ENCODE measurements around the gene C1orf21.

DNA sequence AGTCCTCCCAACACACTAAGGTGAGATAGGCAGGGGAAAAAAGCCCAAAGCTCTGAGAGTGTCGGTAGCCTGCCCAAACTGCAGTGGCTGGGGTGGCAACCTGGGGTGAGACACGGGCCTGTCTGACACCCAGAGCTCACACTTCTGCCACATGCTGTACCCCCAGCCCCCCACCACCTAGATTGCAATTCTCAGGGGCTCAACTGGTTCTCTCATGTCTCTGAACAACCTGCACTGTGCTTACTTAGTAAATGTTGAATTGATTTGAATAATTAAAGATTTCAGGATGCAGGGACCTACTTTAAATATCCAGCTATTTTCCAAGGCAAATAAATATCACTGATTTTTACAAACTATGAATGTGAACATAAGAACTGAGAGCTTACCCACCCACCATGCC, 252.4 kb downstream of the C1orf21 start:
- TF ChIP-seq, protein P1, sequence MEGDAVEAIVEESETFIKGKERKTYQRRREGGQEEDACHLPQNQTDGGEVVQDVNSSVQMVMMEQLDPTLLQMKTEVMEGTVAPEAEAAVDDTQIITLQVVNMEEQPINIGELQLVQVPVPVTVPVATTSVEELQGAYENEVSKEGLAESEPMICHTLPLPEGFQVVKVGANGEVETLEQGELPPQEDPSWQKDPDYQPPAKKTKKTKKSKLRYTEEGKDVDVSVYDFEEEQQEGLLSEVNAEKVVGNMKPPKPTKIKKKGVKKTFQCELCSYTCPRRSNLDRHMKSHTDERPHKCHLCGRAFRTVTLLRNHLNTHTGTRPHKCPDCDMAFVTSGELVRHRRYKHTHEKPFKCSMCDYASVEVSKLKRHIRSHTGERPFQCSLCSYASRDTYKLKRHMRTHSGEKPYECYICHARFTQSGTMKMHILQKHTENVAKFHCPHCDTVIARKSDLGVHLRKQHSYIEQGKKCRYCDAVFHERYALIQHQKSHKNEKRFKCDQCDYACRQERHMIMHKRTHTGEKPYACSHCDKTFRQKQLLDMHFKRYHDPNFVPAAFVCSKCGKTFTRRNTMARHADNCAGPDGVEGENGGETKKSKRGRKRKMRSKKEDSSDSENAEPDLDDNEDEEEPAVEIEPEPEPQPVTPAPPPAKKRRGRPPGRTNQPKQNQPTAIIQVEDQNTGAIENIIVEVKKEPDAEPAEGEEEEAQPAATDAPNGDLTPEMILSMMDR (conservative IDR thresholded peaks at IDR 0.05; ENCODE audit: low read length) = no peak
- TF ChIP-seq EZH2phosphoT487 (IDR thresholded peaks at IDR 0.05; ENCODE audit: borderline replicate concordance) = no peak
